Mesenchymal stem cell (in vitro differentiated cells and primary cell): ENCODE results near the gene LATS2.

ENCODE experiments used
- DNase-seq: peaks from one replicate; pipeline ENCODE4 v3.0.0-alpha.2; 2013
- H2AFZ ChIP-seq: one replicate; pipeline ENCODE4 v1.6.1; 2013; ENCODE audit warnings: low read depth, mild to moderate bottlenecking, control low read depth, inconsistent platforms, low read length, moderate library complexity
- H2AK5ac ChIP-seq: 2 replicates; pipeline ENCODE4 v1.6.1; 2013; ENCODE audit warnings: low read length, moderate library complexity, mild to moderate bottlenecking, inconsistent platforms; ENCODE audit not compliant: severe bottlenecking
- H2BK120ac ChIP-seq: one replicate; pipeline ENCODE4 v1.6.1; 2013; ENCODE audit warnings: low read depth, mild to moderate bottlenecking, inconsistent platforms, low read length, moderate library complexity
- H2BK12ac ChIP-seq, 2 experiments: one replicate each; pipeline ENCODE4 v1.6.1; 2013; ENCODE audit warnings: inconsistent platforms in 2 of 2, low read length in 2 of 2, mild to moderate bottlenecking in 2 of 2, moderate library complexity in 2 of 2, control low read depth in 1 of 2
- H2BK15ac ChIP-seq: one replicate; pipeline ENCODE4 v1.6.1; 2013; ENCODE audit warnings: mild to moderate bottlenecking, low read depth, inconsistent platforms; ENCODE audit not compliant: poor library complexity, severe bottlenecking
- H2BK5ac ChIP-seq: 2 replicates; pipeline ENCODE4 v1.6.1; 2013; ENCODE audit warnings: low read depth, mild to moderate bottlenecking, low read length, control low read depth, inconsistent platforms; ENCODE audit not compliant: poor library complexity, severe bottlenecking
- H3K14ac ChIP-seq, 2 experiments: one replicate each; pipeline ENCODE4 v1.6.1; 2013; ENCODE audit warnings: inconsistent platforms in 2 of 2, low read length in 2 of 2, control low read depth in 1 of 2, mild to moderate bottlenecking in 1 of 2, moderate library complexity in 1 of 2
- H3K18ac ChIP-seq, 2 experiments: one replicate each; pipeline ENCODE4 v1.6.1; 2013; ENCODE audit warnings: inconsistent platforms in 2 of 2, low read length in 2 of 2, control low read depth in 1 of 2, low read depth in 1 of 2, mild to moderate bottlenecking in 1 of 2
- H3K23ac ChIP-seq, 2 experiments: one replicate each; pipeline ENCODE4 v1.6.1; 2013; ENCODE audit warnings: inconsistent platforms in 2 of 2, low read length in 2 of 2, mild to moderate bottlenecking in 2 of 2, moderate library complexity in 2 of 2, control low read depth in 1 of 2
- H3K27ac ChIP-seq: 2 replicates; pipeline ENCODE4 v1.5.1; 2013; ENCODE audit warnings: mild to moderate bottlenecking, moderate library complexity, low read length, control low read depth, inconsistent platforms; ENCODE audit not compliant: poor library complexity, severe bottlenecking
- H3K27me3 ChIP-seq, 2 experiments: 2 replicates each; pipeline versions ENCODE4 v1.6.1 to v1.7.0; 2013; ENCODE audit warnings: low read length in 2 of 2, mild to moderate bottlenecking in 2 of 2, moderate library complexity in 2 of 2, control low read depth in 1 of 2, inconsistent platforms in 1 of 2; ENCODE audit not compliant: control insufficient read depth in 1 of 2, insufficient read depth in 1 of 2
- H3K36me3 ChIP-seq, 2 experiments: 2 replicates each; pipeline versions ENCODE4 v1.6.1 to v1.7.0; 2013; ENCODE audit warnings: low read length in 2 of 2, control low read depth in 1 of 2, inconsistent platforms in 1 of 2, low read depth in 1 of 2, mild to moderate bottlenecking in 1 of 2; ENCODE audit not compliant: insufficient read depth in 2 of 2, control insufficient read depth in 1 of 2
- H3K4ac ChIP-seq, 2 experiments: one replicate each; pipeline ENCODE4 v1.6.1; 2013; ENCODE audit warnings: inconsistent platforms in 2 of 2, low read length in 2 of 2, mild to moderate bottlenecking in 2 of 2, moderate library complexity in 2 of 2, control low read depth in 1 of 2, low read depth in 1 of 2
- H3K4me1 ChIP-seq: 2 replicates; pipeline ENCODE4 v1.6.1; 2013; ENCODE audit warnings: low read depth, low read length, control low read depth; ENCODE audit not compliant: control insufficient read depth, insufficient read depth
- H3K4me2 ChIP-seq: 2 replicates; pipeline ENCODE4 v1.6.1; 2013; ENCODE audit warnings: low read length, mild to moderate bottlenecking, inconsistent platforms; ENCODE audit not compliant: poor library complexity, severe bottlenecking
- H3K4me3 ChIP-seq, 2 experiments: 2 replicates each; pipeline versions ENCODE4 v1.5.1 to v1.7.0; 2013; ENCODE audit warnings: low read length in 2 of 2, mild to moderate bottlenecking in 2 of 2, control low read depth in 1 of 2, low read depth in 1 of 2; ENCODE audit not compliant: insufficient read depth in 1 of 2
- H3K79me1 ChIP-seq: replicated peaks from 2 replicates; pipeline ENCODE4 v1.6.1; 2013; ENCODE audit warnings: mild to moderate bottlenecking, control low read depth, low read length, inconsistent platforms; ENCODE audit not compliant: poor library complexity, severe bottlenecking
- H3K9ac ChIP-seq: 2 replicates; pipeline ENCODE4 v1.7.0; 2013; ENCODE audit warnings: mild to moderate bottlenecking, low read length, moderate library complexity
- H3K9me3 ChIP-seq: 2 replicates; pipeline ENCODE4 v1.7.0; 2013; ENCODE audit warnings: mild to moderate bottlenecking, low read length; ENCODE audit not compliant: control insufficient read depth
- H4K8ac ChIP-seq: one replicate; pipeline ENCODE4 v1.6.1; 2013; ENCODE audit warnings: inconsistent platforms, mild to moderate bottlenecking, low read length, moderate library complexity
- H4K91ac ChIP-seq: one replicate; pipeline ENCODE4 v1.6.1; 2013; ENCODE audit warnings: mild to moderate bottlenecking, low read length, inconsistent platforms
- WGBS: methylation state at CpG from one replicate; pipeline ENCODE4 v1.1.7; 2013; ENCODE audit warnings: mixed read lengths; 5-methylcytosine and 5-hydroxymethylcytosine counted together

Gene LATS2

GRCh38 chr13:21069561-21070004 lies 8.2 kb upstream of the LATS2 start:
- Histone ChIP-seq H2BK15ac (no peak overlapping the region), H3K27me3 (no peaks in the 10 kb centered on the region), H3K9me3 (no peaks in the 10 kb centered on the region), H3K79me1 (no peaks in the 10 kb centered on the region), H3K14ac (no peak overlapping the region), H4K8ac (no peak overlapping the region), H3K27ac (peak overlapping the region; percentile 75), H3K18ac (no peak overlapping the region), H2AFZ (no peak overlapping the region), H3K4ac (no peak overlapping the region), H3K4me3 (no peak overlapping the region), H3K4me1 (peaks cover 4% of the 10 kb centered on the region), H2AK5ac (no peak overlapping the region), H2BK5ac (no peak overlapping the region), H3K36me3 (no peaks in the 10 kb centered on the region), H3K4me2 (no peak overlapping the region), H3K9ac (peak overlapping the region; percentile 65), H2BK12ac (no peak overlapping the region), H4K91ac (no peak overlapping the region), H2BK120ac (no peak overlapping the region), H3K23ac (no peak overlapping the region)
- WGBS, result 0% methylated on average over 4 of the region's 6 CpGs
- DNase-seq, result peak; percentile 97

DNA sequence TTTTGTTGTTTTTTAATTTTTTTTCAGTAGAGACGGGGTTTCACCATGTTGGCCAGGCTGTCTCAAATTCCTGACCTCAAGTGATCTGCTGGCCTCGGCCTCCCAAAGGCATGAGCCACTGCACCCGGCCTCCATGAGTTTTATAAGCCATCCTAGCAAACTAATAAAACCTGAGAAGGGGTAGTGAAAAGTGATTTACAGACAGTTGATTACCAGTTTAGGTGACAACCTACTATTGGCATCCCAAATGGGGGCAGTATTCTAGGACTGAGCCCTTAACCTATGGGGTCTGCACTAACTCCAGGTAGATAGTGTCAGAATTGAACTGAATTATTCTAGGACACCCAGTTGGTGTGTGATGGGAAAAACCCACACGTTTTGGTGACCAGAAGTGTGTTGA lies 6.5 kb upstream of the LATS2 start:
- no peaks in the 10 kb centered on the region for H3K79me1 ChIP-seq
- no peak overlapping the region for H2AFZ ChIP-seq
- no peak overlapping the region for H3K18ac ChIP-seq
- no peak overlapping the region for H2BK15ac ChIP-seq
- DNase-seq, result no peak
- H3K4me1 ChIP-seq, result peaks cover 5% of the 10 kb centered on the region
- no peak overlapping the region for H2BK12ac ChIP-seq
- WGBS, result 90% methylated on average over 3 of the region's 4 CpGs
- no peak overlapping the region for H3K4me3 ChIP-seq
- no peaks in the 10 kb centered on the region for H3K27me3 ChIP-seq
- H3K9me3 ChIP-seq, result no peaks in the 10 kb centered on the region
- no peak overlapping the region for H3K4me2 ChIP-seq
- H3K23ac ChIP-seq, result no peak overlapping the region
- no peak overlapping the region for H3K27ac ChIP-seq
- H3K4ac ChIP-seq, result no peak overlapping the region
- no peak overlapping the region for H3K9ac ChIP-seq
- peak overlapping the region; percentile 34 for H2BK120ac ChIP-seq
- peak overlapping the region; percentile 59 for H2AK5ac ChIP-seq
- no peak overlapping the region for H4K91ac ChIP-seq
- no peak overlapping the region for H2BK5ac ChIP-seq
- no peak overlapping the region for H3K14ac ChIP-seq
- H3K36me3 ChIP-seq, result no peaks in the 10 kb centered on the region
- H4K8ac ChIP-seq, result no peak overlapping the region

GRCh38 chr13:21066946-21067345 lies 5.6 kb upstream of the LATS2 start:
- no peak overlapping the region for H4K91ac ChIP-seq
- no peak overlapping the region for H3K4ac ChIP-seq
- no peak overlapping the region for H3K27ac ChIP-seq
- H2BK5ac ChIP-seq, result no peak overlapping the region
- H4K8ac ChIP-seq, result no peak overlapping the region
- H2BK15ac ChIP-seq, result no peak overlapping the region
- H3K4me2 ChIP-seq, result no peak overlapping the region
- no peak overlapping the region for H2BK120ac ChIP-seq
- 99% methylated on average over 3 of the region's 4 CpGs for WGBS
- no peak overlapping the region for H2AK5ac ChIP-seq
- DNase-seq, result no peak
- H3K9me3 ChIP-seq, result no peaks in the 10 kb centered on the region
- H3K14ac ChIP-seq, result no peak overlapping the region
- H3K4me3 ChIP-seq, result no peak overlapping the region
- H3K36me3 ChIP-seq, result no peaks in the 10 kb centered on the region
- H3K79me1 ChIP-seq, result no peaks in the 10 kb centered on the region
- no peak overlapping the region for H3K18ac ChIP-seq
- H3K4me1 ChIP-seq, result peaks cover 6% of the 10 kb centered on the region
- H3K9ac ChIP-seq, result no peak overlapping the region
- no peak overlapping the region for H2AFZ ChIP-seq
- no peak overlapping the region for H3K23ac ChIP-seq
- H3K27me3 ChIP-seq, result no peaks in the 10 kb centered on the region
- no peak overlapping the region for H2BK12ac ChIP-seq

- H3K14ac ChIP-seq, result no peak overlapping the region
- WGBS, result 96% methylated on average over 2 of the region's 2 CpGs
- no peak overlapping the region for H4K8ac ChIP-seq
- peaks cover 8% of the 10 kb centered on the region for H3K4me1 ChIP-seq
- H2BK15ac ChIP-seq, result no peak overlapping the region
- no peaks in the 10 kb centered on the region for H3K79me1 ChIP-seq
- H3K4me2 ChIP-seq, result no peak overlapping the region
- no peak overlapping the region for H3K23ac ChIP-seq
- H2BK12ac ChIP-seq, result no peak overlapping the region
- no peak overlapping the region for H3K9ac ChIP-seq
- no peaks in the 10 kb centered on the region for H3K36me3 ChIP-seq
- H2AK5ac ChIP-seq, result no peak overlapping the region
- H3K27me3 ChIP-seq, result no peaks in the 10 kb centered on the region
- no peak overlapping the region for H3K4ac ChIP-seq
- no peak overlapping the region for H2BK5ac ChIP-seq
- H3K4me3 ChIP-seq, result no peak overlapping the region
- H2AFZ ChIP-seq, result no peak overlapping the region
- H3K9me3 ChIP-seq, result no peaks in the 10 kb centered on the region
- no peak overlapping the region for H4K91ac ChIP-seq
- H3K27ac ChIP-seq, result no peak overlapping the region
- no peak overlapping the region for H2BK120ac ChIP-seq
- no peak overlapping the region for H3K18ac ChIP-seq
- DNase-seq, result no peak
Observed at GRCh38 chr13:21065686-21066085, 4.3 kb upstream of the LATS2 start.
